Measurements from ENCODE around the gene MCHR1.
"Not testable (repeated sequence)": the region's sequence is repeated elsewhere in the genome, so short reads cannot be mapped to it uniquely, and the experiment has no call there.

Gene MCHR1

GRCh38 chr22:40679249-40679963, at the start of gene MCHR1:
Gene MCHR1 (plus strand): TSS chr22:40679484. CDS start chr22:40679653, 169 bp downstream.
- no peak for DNase-seq

- no peak for DNase-seq
These were observed 47.4 kb upstream of the MCHR1 start for GRCh38 chr22:40631925-40632324.

GRCh38 chr22:40633036-40633435, 46.2 kb upstream of the MCHR1 start:
- no peak for DNase-seq

GRCh38 chr22:40634119-40634903, 45.0 kb upstream of the MCHR1 start:
- no peak for DNase-seq

GRCh38 chr22:40635043-40635939, 44.0 kb upstream of the MCHR1 start:
- no peak for DNase-seq

GRCh38 chr22:40635940-40636379, 43.3 kb upstream of the MCHR1 start:
- no peak for DNase-seq

GRCh38 chr22:40636380-40637182, 42.7 kb upstream of the MCHR1 start, which contains the start of gene MRTFA:
Gene MRTFA (minus strand): TSS chr22:40636719.
- DNase-seq = peak; percentile 99

- DNase-seq = peak; percentile 47
These were observed 41.8 kb upstream of the MCHR1 start for GRCh38 chr22:40637183-40638150.

GRCh38 chr22:40638261-40638660, 41.0 kb upstream of the MCHR1 start:
- DNase-seq = no peak

GRCh38 chr22:40641269-40641668, 38.0 kb upstream of the MCHR1 start:
- DNase-seq = no peak

GRCh38 chr22:40642316-40642715, 37.0 kb upstream of the MCHR1 start:
- no peak for DNase-seq

GRCh38 chr22:40645579-40646197, 33.6 kb upstream of the MCHR1 start:
- DNase-seq = no peak

- DNase-seq = no peak
These were observed 30.9 kb upstream of the MCHR1 start for GRCh38 chr22:40648386-40648785.

GRCh38 chr22:40651057-40651456, 28.2 kb upstream of the MCHR1 start:
- DNase-seq = no peak

GRCh38 chr22:40651563-40652501, 27.5 kb upstream of the MCHR1 start:
- DNase-seq = peak; percentile 65

- no peak for DNase-seq
These were observed 25.9 kb upstream of the MCHR1 start for GRCh38 chr22:40653361-40653760.

GRCh38 chr22:40654522-40655167, 24.6 kb upstream of the MCHR1 start:
- no peak for DNase-seq

GRCh38 chr22:40655941-40656340, 23.3 kb upstream of the MCHR1 start:
- not testable (repeated sequence) for DNase-seq

- not testable (repeated sequence) for DNase-seq
These were observed 22.6 kb upstream of the MCHR1 start for GRCh38 chr22:40656651-40657050.

All from activated CD4-positive, alpha-beta T cell treated with anti-CD3 and anti-CD28 coated beads, Interleukin-2, amount 50 U/mL, for 1 hour (primary cell).